ENCODE measurements around the gene LPCAT2.

Gene LPCAT2

DNA sequence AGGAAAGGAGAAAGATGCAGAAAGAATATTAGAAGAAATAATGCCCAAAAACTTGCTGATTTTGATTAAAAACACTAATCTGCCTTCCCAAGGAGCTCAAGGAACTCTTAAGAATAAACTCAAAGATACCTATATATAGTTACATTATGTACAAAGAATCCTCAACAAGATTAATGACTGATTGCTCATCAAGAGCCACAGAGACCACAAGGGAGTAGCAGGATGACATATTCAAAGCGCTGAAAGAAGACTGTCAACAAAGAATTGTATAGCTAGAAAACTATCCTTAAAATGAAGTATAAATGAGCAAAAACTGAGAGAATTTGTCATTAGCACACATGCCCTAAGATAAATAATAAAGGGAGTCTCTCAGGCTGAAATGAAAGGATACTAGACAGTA lies 6.2 kb downstream of the LPCAT2 start:
- no peaks in the 10 kb centered on the region for H3K9me3 ChIP-seq
- no peak overlapping the region for H3K4me3 ChIP-seq (ENCODE audit: low read depth, low read length)
- DNase-seq: no peak
- TF ChIP-seq, protein P1, sequence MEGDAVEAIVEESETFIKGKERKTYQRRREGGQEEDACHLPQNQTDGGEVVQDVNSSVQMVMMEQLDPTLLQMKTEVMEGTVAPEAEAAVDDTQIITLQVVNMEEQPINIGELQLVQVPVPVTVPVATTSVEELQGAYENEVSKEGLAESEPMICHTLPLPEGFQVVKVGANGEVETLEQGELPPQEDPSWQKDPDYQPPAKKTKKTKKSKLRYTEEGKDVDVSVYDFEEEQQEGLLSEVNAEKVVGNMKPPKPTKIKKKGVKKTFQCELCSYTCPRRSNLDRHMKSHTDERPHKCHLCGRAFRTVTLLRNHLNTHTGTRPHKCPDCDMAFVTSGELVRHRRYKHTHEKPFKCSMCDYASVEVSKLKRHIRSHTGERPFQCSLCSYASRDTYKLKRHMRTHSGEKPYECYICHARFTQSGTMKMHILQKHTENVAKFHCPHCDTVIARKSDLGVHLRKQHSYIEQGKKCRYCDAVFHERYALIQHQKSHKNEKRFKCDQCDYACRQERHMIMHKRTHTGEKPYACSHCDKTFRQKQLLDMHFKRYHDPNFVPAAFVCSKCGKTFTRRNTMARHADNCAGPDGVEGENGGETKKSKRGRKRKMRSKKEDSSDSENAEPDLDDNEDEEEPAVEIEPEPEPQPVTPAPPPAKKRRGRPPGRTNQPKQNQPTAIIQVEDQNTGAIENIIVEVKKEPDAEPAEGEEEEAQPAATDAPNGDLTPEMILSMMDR (IDR thresholded peaks at IDR 0.05; ENCODE audit: low read depth, low read length): no peak
- H3K4me1 ChIP-seq: no peaks in the 10 kb centered on the region
- H3K36me3 ChIP-seq: peaks cover 49% of the 10 kb centered on the region
- no peaks in the 10 kb centered on the region for H3K27me3 ChIP-seq

DNA sequence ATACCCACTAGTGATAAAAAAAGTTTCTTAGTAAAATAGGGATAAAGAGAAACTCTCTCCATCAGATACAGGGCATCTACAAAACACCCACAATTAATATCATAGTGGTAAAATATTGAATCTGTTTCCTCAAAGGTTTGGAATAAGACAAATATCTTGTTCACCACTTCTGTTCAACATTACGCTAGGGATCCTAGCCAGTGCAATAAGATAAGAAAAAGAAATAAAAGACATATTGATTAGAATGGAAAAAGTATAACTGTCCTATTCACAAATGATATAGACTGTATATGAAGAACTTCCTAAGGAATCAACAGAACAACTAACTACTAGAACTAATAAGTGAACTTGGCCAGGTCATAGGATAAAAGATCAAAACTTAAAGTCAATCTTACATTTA lies 12.9 kb downstream of the LPCAT2 start:
- no peak overlapping the region for H3K4me3 ChIP-seq (ENCODE audit: low read depth, low read length)
- TF ChIP-seq, protein P1 (IDR thresholded peaks at IDR 0.05; ENCODE audit: low read depth, low read length): no peak

DNA sequence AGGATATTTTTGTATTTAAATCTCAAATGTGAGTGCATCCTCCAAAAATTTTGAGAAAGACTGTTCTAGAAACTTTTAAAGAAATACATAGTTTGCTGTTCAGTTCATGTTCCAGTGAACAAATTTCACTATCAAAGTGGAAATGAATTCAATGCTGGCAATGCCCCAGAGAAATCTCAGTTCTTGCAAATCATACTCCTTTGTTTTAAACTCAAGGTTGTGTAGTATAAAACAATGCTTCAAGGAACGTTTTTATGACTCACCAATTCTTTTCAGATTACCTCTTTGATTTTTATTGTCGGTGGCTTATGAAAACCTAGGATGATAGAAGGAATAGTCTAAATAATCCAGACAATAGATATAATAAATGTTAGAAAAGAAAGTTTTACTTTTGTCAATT lies 17.6 kb downstream of the LPCAT2 start:
- Histone ChIP-seq H3K27me3 (no peaks in the 10 kb centered on the region), H3K4me1 (peaks cover 6% of the 10 kb centered on the region), H3K9me3 (no peaks in the 10 kb centered on the region), H3K4me3 (ENCODE audit: low read depth, low read length) (no peak overlapping the region), H3K36me3 (peaks cover 44% of the 10 kb centered on the region)
- TF ChIP-seq, protein P1 (IDR thresholded peaks at IDR 0.05; ENCODE audit: low read depth, low read length): no peak
- no peak for DNase-seq

More for the DNA sequence above, 12.9 kb downstream of the LPCAT2 start:
- H3K4me1 ChIP-seq: peaks cover 4% of the 10 kb centered on the region
- H3K9me3 ChIP-seq: no peaks in the 10 kb centered on the region
- H3K27me3 ChIP-seq: no peaks in the 10 kb centered on the region
- DNase-seq: no peak
- peaks cover 29% of the 10 kb centered on the region for H3K36me3 ChIP-seq

DNA sequence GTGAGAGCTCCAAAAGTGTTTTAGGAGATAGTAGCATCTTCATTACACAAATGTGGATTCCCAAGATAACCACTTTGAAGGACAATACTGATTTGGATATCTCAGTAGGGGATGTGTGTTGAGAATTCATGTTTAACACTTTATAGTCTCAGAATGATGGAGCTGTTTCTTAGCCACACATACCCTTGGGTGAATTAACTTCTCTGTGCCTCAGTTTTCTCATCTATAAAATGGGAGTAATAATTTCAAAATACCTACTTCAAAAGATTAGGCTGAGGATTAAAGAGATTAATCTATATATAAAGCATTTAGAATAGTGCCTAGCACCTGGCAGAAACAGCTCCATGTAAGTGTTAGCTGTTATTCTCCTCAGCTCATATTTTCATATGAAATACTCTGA lies 19.0 kb downstream of the LPCAT2 start:
- TF ChIP-seq, protein P1 (IDR thresholded peaks at IDR 0.05; ENCODE audit: low read depth, low read length): no peak
- peaks cover 49% of the 10 kb centered on the region for H3K36me3 ChIP-seq
- no peaks in the 10 kb centered on the region for H3K27me3 ChIP-seq
- peaks cover 10% of the 10 kb centered on the region for H3K4me1 ChIP-seq
- H3K9me3 ChIP-seq: no peaks in the 10 kb centered on the region
- no peak overlapping the region for H3K4me3 ChIP-seq (ENCODE audit: low read depth, low read length)
- no peak for DNase-seq

DNA sequence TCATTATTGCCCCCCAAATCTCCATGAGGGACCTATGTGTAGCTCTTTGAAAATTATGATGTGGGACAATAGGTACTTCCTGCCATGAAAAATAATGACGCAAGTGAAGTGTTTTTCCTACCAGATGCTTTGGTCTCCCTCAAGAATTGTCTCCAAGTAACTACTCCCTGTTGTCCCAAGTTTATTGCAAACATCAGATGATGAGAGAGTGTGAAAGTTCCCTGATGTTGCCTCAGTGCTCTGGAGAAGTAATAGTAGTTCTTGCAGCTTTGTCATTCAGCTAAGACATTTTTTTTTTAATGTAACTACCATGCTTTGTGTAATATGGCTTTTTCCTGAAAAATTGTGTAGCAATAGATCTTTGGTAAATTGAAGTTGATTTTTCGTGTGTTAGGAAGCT lies 20.1 kb downstream of the LPCAT2 start:
- no peaks in the 10 kb centered on the region for H3K9me3 ChIP-seq
- H3K27me3 ChIP-seq: no peaks in the 10 kb centered on the region
- TF ChIP-seq, protein P1 (IDR thresholded peaks at IDR 0.05; ENCODE audit: low read depth, low read length): no peak
- peaks cover 56% of the 10 kb centered on the region for H3K36me3 ChIP-seq
- peaks cover 10% of the 10 kb centered on the region for H3K4me1 ChIP-seq
- no peak for DNase-seq
- H3K4me3 ChIP-seq (ENCODE audit: low read depth, low read length): no peak overlapping the region

DNA sequence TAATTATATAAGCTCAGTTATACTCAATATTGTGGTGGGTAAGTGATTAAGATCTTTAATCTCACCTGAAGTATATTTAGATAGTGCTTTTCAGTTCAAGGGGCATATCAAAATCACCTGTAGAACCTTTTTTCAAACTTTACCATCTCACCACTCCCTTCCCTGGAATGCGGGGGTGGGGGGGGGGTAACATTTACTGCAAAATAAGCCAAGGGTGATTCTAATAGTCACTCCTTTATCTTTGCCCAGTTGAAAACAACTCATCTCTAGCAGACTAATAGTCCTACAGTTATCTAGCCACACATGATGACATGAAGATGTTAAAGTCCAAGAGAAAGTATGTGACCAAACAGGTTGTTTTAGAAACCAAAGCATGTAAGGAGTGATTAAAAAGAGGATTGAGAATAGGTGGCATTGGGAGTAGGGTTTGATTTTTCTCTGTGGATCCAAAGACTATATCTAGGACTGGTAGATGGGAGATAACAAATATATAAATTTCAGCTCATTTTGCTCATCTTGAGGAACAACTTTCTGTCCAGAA lies 21.5 kb downstream of the LPCAT2 start:
- no peaks in the 10 kb centered on the region for H3K27me3 ChIP-seq
- TF ChIP-seq, protein P1 (IDR thresholded peaks at IDR 0.05; ENCODE audit: low read depth, low read length): no peak
- no peak for DNase-seq
- H3K4me3 ChIP-seq (ENCODE audit: low read depth, low read length): no peak overlapping the region
- no peaks in the 10 kb centered on the region for H3K9me3 ChIP-seq
- H3K36me3 ChIP-seq: peaks cover 68% of the 10 kb centered on the region
- peaks cover 10% of the 10 kb centered on the region for H3K4me1 ChIP-seq

All from BE2C (cell line).